Lower leg skin (tissue), 3 donors: ENCODE measurements around the gene RAB17.

ENCODE experiments used
- POLR2A ChIP-seq, 2 donors: fragments of 450-650 bp; IDR thresholded peaks; one replicate each; pipeline ENCODE4 v1.6.1; 2016 to 2017; ENCODE audit warnings: antibody characterized with exemption in 2 of 2, mild to moderate bottlenecking in 1 of 2, moderate library complexity in 1 of 2
- TF ChIP-seq, protein P1 (sequence below), 3 donors: fragments of 450-650 bp; IDR thresholded peaks; one replicate each; pipeline ENCODE4 v1.5.1; 2016; ENCODE audit warnings: antibody characterized with exemption in 3 of 3, mild to moderate bottlenecking in 3 of 3, moderate library complexity in 2 of 3

- TF ChIP-seq, protein P1, sequence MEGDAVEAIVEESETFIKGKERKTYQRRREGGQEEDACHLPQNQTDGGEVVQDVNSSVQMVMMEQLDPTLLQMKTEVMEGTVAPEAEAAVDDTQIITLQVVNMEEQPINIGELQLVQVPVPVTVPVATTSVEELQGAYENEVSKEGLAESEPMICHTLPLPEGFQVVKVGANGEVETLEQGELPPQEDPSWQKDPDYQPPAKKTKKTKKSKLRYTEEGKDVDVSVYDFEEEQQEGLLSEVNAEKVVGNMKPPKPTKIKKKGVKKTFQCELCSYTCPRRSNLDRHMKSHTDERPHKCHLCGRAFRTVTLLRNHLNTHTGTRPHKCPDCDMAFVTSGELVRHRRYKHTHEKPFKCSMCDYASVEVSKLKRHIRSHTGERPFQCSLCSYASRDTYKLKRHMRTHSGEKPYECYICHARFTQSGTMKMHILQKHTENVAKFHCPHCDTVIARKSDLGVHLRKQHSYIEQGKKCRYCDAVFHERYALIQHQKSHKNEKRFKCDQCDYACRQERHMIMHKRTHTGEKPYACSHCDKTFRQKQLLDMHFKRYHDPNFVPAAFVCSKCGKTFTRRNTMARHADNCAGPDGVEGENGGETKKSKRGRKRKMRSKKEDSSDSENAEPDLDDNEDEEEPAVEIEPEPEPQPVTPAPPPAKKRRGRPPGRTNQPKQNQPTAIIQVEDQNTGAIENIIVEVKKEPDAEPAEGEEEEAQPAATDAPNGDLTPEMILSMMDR (IDR thresholded peaks at IDR 0.05), result no peak
- no peak for TF ChIP-seq POLR2A (IDR thresholded peaks at IDR 0.05)
Measured at GRCh38 chr2:237597196-237598145, 6.9 kb upstream of the RAB17 start.
